Daoy (cell line): ENCODE results near the gene PDZK1. TPM values are rescaled to one million over a fixed set of nuclear protein-coding genes. Genes with fewer than 3 reads are reported as not detected.
A peak's percentile ranks its signal among the peaks of the same experiment; 100 is the strongest.
"Not testable (repeated sequence)": the region's sequence is repeated elsewhere in the genome, so short reads cannot be mapped to it uniquely, and the experiment has no call there.

Source experiments
- DNase-seq: peaks from one replicate; pipeline ENCODE4 v3.0.0-alpha.2; 2015; ENCODE audit warnings: low read depth
- total RNA-seq: library from RNA; depleted of rRNA; stranded (reverse); fragments of >200 nt; shearing (Covaris generic); gene quantifications from 2 replicates; pipeline ENCODE4 v1.2.3, GENCODE V29; 2014; rRNA removed

PDZK1 gene
- total RNA-seq = 0.69 and 1.3 TPM in 2 replicates

DNA sequence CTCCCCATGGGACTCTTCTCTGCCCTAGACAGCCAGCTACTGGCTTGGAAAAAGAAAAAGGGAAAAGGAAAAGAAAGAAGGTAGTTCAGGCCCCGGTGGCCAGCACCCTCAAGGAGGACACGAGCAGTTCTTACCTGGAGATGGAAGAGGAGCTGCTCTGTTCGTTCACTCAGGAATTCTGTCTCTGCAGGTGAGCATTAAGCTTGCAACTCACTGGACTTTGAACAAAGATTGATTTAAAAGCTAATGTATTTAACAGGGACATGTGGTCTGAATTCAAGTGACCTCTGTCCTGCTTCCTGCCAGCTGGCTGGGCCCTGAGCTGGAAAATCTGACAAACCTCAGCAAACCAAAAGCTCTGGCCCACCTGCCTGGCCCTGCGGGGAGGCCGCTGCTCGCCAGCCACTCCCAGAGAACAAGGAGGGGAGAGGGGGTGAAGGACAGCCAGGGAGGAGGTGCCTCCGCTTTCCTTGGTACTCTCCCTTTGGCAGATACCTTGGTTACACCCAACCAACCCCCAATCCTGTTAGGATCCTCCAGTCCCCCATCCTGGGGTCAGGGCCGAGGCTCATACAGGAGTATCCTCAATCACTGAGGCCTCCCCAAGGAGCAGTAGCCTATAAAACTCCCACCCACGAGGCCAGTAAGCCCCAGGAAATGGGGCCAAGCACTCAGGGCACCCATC is at the start of gene PDZK1:
TSS of gene PDZK1 (minus strand) at position 186 of the 685 bp plus-strand sequence. CDS start 19,347 bp downstream, outside the sequence.
- peak; percentile 10 for DNase-seq

DNA sequence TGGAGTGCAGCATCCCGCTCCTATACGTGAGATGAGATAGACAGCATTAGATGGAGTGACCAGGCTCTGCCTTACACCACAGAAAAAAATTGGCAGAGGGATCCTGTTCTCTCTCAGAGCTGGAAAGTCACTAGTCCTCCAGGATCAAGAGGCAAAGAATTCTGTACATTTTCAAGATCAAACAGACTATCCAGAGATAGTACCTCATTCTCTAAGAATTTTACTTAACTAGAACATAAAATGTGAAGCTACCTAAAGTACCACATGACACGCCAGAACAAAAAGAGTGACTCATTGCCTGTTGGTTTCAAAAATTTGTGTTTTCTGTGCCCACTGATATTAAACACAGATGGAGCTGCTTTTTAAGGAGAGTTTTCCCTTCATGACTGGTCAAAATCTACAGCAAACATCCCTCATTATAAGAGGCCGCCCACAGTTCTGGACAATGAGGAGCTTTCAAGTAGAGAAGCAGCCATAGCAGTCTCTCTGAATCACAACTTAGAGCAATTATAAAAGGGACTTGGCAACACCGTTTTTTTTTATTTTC is 44.4 kb upstream of the PDZK1 start:
- DNase-seq = peak; percentile 54

DNA sequence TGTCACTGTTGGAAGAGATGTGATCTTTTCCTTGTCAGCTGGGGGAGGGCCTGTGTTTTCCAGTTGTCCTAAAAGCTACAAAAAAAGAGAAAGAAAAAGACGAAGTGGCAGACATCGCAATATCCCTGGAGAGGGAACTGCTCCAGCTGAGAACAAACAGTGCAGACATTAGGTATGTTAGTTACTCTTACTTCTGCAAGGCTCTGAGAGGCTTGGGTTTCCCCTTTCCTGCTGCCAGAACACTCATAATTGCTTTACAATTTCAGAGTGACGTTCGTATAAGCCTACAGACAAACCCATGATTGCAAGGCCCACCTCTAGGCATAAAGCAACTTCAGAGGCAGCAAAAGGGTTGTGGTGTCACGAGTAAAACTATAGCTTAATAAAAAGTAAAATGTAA is 43.3 kb upstream of the PDZK1 start:
- no peak for DNase-seq

DNA sequence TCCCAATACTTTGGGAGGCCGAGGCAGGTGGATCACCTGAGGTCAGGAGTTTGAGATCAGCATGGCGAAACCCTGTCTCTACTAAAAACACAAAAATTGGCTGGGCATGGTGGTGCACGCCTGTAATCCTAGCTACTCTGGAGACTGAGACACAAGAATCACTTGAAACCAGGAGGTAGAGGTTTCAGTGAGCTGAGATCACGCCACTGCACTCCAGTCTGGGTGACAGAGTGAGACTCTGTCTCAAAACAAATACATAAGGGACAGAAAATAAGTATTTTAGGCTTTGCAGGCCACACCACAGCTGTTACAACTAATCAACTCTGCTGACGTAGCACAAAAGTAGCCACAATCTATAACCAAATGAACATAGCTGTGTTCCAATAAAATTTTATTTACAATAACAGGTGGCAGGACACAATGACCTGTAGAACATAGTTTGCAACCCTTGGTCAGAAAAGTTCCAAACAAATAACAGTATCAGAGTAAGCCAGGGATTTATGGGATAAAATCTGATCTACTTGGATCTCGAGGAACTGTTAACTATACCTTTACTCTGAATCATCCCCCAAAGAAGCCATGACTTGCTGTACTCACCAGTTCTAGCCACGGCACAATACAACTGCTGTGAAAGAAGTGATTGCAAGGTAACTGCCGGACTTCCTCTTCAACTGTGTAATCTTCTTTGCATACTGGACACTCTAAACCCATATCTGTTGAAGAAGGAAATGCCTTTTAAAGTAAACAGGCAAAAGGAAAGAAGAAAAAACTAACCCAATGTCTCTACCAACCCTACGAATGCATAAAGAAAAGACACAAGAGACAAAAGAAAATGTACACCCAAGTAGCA is 40.5 kb upstream of the PDZK1 start:
- DNase-seq = no peak

DNA sequence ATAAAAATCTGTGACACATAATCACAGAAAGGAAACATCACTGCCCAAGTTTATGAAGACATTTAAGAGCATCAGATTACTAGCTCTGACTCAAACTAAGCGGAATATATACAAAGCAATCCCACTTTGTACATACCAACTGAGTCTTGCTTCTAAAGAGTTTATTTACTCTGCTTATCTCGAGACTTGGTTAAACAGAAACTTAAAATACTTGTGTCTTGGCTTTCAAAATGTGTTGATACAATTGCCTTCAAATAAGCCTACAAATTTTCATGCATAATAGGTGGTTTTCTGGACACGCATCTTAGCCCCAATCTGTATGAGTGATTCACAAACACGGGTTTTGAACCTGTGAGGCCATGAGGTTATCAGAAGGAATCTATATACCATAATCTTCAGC is 33.1 kb upstream of the PDZK1 start:
- DNase-seq = peak; percentile 25

DNA sequence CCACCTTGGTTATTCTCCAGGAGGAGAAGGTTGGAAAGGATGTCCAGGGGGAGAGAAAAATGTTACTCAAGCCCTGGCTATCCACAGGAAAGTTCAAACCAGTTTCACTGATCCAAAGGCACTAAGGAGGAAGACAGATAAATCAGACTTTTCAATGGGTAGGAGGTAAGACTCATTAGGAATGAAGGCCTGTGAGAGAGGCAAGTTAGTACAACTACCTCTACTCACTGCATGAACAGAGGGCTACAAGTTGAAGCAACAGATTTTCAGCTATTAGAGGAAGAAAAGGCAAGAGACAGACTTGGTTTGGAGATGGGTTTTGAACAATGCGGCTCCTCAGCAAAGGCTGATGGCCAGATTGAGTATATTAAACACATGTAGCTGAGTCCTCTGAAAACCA is 29.0 kb upstream of the PDZK1 start:
- DNase-seq = no peak

DNA sequence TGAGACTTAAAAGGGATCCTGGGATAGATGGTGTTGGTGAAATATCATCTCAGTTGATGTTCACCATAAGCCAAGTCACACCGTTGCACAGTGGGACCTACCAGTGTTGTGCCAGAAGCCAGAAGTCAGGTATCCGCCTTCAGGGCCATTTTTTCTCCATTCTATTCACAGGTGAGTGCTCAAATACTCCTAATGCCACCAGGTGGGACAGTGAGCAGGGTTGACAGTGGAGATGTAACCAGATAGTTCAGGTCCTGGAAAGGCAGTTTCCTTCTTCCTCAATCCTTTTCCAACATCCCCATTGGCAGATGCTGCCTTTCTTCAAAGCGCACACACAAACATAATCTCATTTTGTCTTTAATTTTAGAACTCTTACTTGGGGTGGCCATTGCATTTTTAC is 23.7 kb upstream of the PDZK1 start:
- DNase-seq = no peak

DNA sequence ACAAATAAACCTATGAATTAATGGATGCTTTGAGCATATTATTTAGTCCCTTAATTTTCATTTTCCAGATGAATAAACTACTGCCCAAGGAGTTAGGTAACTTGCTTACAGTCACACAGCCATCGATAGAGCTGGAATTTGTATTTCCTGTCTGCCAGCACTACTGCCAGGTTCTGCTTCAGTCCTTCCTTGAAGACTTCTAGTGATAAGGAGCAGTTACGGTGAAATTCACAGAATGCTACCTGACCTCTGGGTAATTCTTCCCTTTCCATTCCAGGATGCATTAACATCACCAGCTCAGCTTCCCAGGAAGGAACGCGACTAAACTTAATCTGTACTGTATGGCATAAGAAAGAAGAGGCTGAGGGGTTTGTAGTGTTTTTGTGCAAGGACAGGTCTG is 23.3 kb upstream of the PDZK1 start:
- no peak for DNase-seq

DNA sequence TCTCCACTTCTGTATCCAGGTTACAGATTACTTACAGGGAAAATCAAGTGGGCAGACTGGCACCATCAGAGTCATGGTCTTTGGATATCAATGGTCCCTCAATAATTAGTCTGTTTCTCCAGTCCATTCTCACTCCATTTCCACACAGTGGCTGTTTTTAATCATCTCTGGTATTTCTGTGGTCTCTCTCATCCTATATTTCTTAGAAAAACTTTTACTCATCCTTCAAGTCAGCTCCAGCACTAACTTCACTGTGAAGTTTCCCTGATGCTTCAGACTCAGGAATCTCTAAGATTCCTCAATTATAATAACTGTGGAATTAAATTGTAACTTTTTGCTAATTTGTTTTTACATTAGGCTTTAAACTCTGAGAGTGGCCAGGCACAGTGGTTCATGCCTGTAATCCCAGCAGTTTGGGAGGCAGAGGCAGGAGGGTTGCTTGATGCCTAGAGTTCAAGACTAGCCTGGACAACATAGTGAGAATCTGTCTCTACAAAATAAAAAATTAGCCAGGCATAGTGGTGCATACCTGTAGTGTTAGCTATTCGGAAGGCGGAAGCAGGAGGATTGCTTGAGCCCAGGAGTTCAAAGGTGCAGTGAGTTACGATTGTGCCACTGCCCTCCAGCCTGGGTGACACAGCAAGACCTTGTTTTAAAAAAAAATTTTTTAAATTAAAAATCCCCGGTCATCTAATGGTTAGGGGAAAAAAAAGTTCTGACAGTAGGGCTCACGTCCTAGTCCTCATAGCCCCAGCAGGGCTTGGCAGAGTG is 22.7 kb upstream of the PDZK1 start:
- no peak for DNase-seq

DNA sequence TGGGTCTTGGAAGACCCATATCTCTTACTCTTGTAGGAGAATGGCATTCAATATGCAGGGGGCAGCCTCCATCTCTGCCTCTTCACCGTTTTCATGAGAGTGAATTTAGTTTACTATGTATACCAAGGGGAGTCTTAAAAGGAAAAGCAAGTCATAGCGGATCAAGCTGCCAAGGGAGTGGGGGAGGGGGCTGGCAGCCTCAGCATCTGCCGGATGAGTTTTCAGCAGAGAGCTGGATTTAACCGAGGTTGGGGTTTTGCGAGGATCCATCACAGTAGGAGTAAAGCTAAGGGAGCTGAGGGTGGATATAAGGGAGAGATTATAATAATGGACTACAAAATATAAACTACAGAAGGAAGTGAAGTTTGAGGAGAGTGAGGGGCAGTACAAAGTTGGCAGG is 22.0 kb upstream of the PDZK1 start:
- DNase-seq = no peak

DNA sequence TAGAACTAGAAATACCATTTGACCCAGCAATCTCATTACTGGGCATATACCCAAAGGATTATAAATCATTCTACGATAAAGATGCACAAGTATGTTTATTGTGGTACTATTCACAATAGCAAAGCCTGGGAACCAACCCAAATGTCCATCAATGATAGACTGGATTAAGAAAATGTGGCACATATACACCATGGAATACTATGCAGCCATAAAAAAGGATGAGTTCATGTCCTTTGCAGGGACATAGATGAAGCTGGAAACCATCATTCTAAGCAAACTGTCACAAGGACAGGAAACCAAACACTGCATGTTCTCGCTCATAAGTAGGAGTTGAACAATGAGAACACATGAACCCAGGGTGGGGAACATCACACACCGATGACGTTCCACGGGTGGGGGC is 19.0 kb upstream of the PDZK1 start:
- DNase-seq = not testable (repeated sequence)

DNA sequence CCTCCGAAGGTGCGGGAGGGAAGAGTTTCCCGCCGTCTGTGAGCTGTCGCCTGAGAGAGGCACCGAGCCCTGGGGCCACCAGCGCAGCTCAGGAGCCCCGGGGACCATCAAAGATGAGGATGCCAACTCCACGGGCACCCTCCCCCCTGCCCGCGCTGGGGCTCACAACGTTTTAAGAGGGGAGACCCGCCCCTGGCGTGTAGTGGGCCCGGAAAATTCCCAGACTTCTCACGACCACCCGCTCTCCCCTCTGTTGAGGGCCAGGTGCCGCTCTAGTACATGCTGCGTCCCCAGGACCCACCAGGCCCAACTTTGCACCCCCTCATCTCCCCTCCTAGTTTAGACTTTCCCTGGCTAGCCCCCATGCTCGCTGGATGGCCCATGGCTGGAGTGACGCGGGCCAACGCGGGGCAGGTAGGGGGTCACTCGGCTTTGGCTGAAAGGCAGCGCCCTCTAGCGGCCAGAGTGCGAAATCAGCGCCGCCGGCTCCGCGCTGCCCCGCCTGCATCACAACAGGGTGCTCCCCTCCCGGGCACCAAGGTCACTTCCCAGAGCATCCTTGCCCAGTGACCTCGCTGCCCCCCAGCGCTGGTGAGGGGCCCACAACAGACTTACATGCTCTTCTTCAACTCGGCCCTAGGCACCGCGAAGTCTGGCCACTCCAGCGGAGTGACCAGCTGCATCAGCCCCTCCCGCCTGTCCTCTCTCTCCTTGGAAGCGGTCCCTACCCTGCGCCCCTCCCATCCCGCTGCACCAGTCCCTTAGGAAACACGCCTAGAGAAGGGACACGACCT is 13.9 kb upstream of the PDZK1 start:
- peak; percentile 83 for DNase-seq

DNA sequence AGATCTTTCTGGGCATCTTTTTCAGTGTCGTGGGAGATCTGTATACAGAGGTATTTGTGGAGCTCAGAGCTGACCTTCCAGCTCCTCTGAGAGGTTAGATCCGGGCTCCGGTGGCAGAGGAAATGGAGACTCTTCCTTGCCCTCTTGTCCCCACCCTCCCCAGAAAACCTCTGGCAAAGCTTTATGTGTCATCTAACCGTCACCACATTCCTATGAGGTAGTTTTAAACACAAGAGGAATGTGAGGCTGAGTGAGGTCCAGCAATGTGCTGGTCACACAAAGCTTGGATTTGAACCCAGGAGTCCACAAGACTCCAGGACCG is 13.3 kb upstream of the PDZK1 start:
- DNase-seq = peak; percentile 81

DNA sequence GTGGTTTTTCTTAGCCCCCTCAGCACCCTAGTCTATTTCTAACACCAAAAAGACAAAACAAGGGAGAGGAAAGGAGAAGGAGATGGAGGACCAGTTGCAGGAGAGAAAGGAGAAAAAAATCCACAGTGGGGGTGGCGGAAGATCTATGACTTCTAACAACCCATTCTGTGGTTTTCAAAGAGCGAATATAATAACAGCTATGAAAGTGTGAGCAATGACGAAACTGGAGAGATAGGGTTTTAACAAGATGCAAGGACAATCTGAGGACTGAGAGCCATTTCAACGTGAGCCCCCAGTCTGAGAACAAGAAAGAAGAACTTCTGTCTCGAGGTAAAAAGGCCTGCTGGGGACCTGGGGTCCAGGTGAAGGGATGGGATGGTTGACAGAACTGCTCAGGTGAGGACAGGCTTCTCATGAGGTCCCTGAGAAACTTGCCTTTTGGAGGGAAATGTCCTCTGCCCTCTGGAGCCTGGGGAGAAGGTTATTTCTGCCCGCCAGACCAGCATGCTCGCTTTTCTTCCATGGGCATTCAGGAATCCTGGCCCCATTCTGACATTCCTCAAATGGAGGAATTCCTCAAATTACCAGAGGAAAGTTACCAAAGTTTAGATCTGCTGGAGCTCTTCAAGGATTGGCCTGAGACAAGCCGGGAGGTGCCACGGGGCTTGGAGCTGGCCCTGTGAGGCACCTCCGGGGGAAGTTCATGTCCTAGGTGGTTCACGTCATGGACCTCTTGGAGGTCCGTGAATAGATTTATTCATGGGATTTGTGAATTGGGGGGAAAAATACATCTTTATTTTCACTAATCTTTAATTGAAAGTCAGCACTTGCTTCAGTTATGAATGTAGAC is 12.3 kb upstream of the PDZK1 start, which contains the start of gene CD160:
TSS of gene CD160 (plus strand) at position 270 of the 850 bp plus-strand sequence. CDS start 8,829 bp downstream, outside the sequence.
- no peak for DNase-seq

DNA sequence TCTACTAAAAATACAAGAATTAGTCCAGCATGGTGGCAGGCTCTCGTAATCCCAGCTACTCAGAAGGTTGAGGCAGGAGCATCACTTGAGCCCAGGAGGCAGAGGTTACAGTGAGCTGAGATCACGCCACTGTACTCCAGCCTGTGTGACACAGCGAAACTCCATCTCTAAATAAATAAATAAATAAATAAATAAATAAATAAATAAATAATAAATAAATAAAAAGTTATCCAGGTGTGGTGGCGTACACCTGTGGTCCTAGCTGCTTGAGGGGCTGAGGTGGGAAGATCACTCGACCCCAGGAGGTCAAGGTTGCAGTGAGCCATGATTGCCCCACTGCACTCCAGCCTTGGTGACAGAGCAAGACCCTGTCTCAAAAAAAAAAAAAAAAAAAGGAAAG is 11.3 kb upstream of the PDZK1 start:
- DNase-seq = not testable (repeated sequence)

DNA sequence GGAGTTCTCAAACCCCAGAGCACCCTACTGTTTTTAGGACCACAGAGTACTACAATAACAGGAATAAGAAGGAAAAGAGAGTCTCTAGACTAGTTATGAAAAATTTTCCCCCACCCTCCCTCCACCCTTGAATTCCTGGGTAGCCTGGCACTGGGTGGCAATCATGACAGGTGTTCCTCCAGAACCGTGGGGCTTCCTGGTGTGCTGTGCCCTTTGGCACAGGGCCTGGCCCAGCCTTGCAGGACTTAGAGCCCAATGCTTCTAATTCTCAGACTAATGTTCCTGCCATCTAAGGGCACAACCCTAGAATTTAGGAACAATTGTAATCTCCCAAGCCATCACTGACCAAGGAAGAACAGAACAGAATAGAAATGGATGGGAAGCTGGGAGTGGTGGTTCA is 10.7 kb upstream of the PDZK1 start:
- DNase-seq = no peak

DNA sequence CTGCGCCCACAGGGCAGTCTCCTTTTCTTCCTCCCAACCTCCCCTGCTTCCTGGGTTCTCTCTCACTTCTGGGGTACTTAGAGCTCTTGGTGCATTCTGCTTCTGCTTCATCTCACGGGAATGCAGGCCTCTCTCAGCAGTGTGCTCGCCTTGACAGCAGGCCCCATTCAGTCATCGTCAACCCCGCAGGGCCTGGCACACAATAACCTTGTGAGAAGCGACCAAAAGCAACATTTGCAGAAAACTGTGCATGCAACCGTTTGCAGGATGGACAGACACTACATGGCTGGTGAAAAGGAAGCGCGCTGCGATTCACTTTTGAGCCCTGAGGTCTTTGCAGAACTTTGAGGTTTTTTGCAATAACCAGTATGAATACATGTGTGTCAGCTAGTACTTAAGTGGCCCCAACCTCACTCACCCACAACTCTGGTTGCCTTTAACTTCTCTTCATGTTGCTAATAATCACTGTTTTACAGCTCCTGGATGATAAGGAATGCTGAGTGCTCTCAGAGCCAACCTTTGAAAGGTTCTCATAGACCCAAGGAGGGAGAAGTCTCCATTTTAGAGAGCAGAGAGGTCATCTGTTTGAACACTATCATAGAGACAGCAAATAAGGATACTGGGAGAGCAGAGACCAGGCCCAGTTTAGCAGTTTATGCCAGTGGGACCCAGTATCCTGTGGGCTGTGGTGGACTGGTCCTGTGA is 9.6 kb upstream of the PDZK1 start:
- DNase-seq = no peak

DNA sequence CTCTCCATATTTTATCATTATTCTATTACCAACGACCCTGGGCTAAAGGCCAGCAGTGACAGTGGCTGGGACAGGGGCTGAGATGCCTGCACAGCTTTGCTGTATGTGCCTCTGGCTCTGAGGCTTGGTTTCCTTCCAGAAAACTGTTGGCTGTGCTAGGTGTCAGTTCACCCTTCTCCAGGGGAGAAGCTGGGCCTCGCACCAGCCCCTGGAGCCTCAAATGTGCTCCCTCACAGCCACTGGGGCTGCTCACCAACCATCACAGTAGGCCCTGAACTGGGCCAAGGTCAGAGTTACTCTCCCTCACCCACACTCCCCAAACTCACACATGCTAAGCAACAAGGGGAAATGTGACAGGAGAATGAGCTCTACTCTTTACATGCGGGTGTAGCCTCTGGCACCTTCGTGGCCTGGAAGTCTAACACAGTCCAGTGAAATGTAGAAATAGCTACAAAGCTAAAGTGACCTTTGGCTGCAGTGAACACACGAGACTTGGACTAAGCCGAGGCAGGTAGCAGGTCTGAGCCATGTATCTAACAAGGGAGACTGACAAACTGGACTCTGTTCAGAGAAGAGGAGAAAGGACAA is 7.5 kb upstream of the PDZK1 start:
- no peak for DNase-seq

DNA sequence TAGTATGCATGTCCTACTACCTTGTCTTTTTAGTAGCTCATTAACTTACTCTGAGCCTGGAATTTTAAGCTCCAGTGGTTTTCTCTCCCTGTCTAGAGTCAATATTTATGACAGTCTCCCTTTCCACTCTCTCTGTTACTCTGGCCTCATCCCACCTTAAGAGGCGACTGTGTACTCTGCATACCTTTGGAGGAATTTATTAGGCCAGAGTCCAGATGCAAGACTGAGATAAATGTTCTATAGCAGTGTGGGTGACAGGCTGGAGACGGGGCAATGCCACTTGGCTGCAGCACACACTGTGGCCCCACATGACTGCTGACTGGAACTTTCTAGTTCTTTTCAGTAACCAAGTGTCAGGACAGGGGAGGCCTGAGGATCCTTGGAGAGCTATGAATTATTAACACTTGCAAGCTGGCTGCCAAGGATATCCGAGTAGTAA is 4.1 kb upstream of the PDZK1 start:
- DNase-seq = no peak
